Measurements from ENCODE around the gene BAX.

Gene BAX

DNA sequence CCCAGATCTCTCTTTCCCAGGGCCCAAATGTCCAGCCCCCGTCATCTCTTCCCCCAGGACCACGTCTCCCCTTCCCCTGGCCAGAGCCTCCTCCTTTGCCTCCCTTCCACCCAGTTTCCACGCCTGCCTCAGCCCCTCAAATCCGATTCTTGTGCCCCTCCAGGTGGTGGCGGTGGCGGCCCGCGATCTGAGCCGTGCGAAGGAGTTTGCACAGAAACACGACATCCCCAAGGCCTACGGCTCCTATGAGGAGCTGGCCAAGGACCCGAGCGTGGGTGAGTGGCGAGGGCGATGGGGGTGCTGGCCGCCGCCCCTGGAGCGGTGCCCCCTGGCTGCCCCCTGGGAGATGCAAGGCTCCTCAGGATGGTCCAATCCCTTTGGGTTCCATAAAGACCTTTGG is 19.8 kb upstream of the BAX start:
- TF ChIP-seq CTCF (conservative IDR thresholded peaks at IDR 0.05) (no peak), ZFX (IDR thresholded peaks at IDR 0.05) (no peak)
- H3K27ac ChIP-seq: no peak overlapping the region

DNA sequence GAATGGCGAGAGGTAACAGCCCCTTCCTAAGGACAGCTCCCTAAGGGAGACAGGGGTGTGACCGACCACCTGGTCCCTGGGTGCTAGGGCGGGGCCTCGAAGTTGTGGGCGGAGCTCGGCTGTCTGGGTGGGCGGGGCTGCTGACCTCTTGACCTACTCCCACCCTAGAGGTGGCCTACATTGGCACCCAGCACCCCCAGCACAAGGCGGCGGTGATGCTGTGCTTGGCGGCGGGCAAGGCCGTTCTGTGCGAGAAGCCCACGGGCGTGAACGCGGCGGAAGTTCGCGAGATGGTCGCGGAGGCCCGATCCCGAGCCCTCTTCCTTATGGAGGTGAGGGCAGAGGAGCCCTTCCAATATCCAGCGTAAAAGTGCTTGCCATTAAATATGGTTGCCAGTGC is 18.8 kb upstream of the BAX start:
- no peak overlapping the region for H3K27ac ChIP-seq
- TF ChIP-seq CTCF (conservative IDR thresholded peaks at IDR 0.05) (no peak), ZFX (IDR thresholded peaks at IDR 0.05) (no peak)

DNA sequence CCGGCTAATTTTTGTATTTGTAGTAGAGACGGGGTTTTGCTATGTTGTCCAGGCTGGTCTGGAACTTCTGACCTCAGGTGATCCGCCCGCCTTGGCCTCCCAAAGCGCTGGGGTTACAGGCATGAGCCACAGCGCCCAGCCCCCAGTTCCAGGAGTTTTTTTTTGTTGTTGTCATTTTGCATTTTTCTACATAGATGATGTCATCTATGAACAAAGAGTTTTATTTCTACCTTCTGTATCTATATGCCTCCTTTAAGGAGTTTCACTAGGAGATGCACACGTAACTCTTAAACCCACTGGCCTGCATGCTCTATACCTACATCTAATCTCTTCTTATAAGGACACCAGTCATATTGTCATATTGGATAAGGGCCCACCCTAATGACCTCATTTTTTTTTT is 16.4 kb upstream of the BAX start:
- H3K27ac ChIP-seq: no peak overlapping the region
- TF ChIP-seq ZFX (IDR thresholded peaks at IDR 0.05) (no peak), CTCF (conservative IDR thresholded peaks at IDR 0.05) (no peak)

DNA sequence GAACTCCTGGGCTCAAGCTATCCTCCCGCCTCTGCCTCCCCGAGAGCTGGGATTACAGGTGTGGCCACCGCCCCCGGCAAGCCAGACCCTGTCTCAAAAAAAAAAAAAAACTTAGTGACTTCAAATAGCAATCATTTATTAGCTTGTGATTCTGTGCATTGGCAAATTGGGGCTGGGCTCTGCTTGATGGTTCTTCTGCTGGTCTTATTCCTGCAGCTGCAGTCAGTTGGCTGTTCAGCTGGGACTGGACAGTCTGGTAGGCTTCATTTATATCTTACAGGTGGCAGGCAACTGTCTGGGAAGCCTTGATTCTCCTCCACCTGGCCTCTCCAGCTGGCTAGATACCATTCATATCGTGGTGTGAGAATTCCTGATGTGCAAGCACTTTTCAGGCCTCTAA is 13.8 kb upstream of the BAX start:
- TF ChIP-seq ZFX (IDR thresholded peaks at IDR 0.05) (no peak), CTCF (conservative IDR thresholded peaks at IDR 0.05) (no peak)
- no peak overlapping the region for H3K27ac ChIP-seq

GRCh38 chr19:48943081-48943480 is 11.6 kb upstream of the BAX start:
- no peak overlapping the region for H3K27ac ChIP-seq
- TF ChIP-seq ZFX (IDR thresholded peaks at IDR 0.05): no peak
- no peak for TF ChIP-seq CTCF (conservative IDR thresholded peaks at IDR 0.05)

GRCh38 chr19:48945415-48945814 is 9.3 kb upstream of the BAX start:
- H3K27ac ChIP-seq: no peak overlapping the region
- TF ChIP-seq CTCF (conservative IDR thresholded peaks at IDR 0.05): no peak
- TF ChIP-seq ZFX (IDR thresholded peaks at IDR 0.05): no peak

GRCh38 chr19:48945817-48946216 is 8.9 kb upstream of the BAX start:
- TF ChIP-seq CTCF (conservative IDR thresholded peaks at IDR 0.05) (no peak), ZFX (IDR thresholded peaks at IDR 0.05) (no peak)
- no peak overlapping the region for H3K27ac ChIP-seq

All from C4-2B (cell line).